ENCODE measurements around the gene CD300A.

CD300A gene

DNA sequence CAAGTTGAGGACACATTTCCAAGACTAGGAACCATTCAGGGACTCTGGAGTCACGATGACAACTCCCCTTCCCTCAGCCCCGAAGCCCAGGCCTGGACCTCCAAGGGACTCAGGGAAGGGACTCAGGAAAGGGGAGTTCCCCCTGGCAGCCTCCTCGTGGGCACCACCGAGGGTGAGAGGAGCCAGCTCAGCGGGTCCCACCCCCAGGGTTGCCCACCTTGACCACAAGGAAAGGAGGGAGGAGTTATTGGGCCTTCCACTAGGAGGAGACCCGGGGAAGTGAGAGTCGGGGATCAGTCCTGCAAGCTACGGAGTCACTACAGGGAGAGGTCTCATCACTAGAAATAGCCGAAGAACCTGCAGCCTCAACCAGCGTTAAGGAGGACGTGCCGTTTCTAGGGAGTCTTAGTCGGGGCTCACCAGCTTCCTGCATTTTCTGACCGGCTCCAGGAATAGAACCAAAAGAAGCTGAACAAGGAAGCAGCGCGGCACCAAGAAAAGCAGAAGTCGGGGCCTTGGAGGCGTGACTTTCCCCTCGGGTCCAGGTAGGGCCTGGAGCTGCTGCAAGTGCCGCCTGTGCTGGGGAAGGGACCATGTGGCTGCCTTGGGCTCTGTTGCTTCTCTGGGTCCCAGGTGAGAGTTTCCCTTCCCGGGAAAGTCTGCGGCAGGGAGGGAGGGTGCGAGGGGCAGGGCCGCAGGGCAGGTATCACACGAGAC is at the start of gene CD300A:
Gene CD300A (plus strand): TSS at position 524 of the 717 bp plus-strand sequence. CDS start 70 bp downstream, at position 594.
- H3K4me3 Mint-ChIP-seq, result no peak within 1 kb of the TSS
- H3K4me1 Mint-ChIP-seq, result peaks cover 39% of the 10 kb centered on the region
- peaks cover 3% of the 10 kb centered on the region for H3K36me3 Mint-ChIP-seq
- H3K27me3 Mint-ChIP-seq, result no peaks in the 10 kb centered on the region
- peak within 1 kb of the TSS; percentile 10 for H3K27ac Mint-ChIP-seq
- no peaks in the 10 kb centered on the region for H3K9me3 Mint-ChIP-seq

DNA sequence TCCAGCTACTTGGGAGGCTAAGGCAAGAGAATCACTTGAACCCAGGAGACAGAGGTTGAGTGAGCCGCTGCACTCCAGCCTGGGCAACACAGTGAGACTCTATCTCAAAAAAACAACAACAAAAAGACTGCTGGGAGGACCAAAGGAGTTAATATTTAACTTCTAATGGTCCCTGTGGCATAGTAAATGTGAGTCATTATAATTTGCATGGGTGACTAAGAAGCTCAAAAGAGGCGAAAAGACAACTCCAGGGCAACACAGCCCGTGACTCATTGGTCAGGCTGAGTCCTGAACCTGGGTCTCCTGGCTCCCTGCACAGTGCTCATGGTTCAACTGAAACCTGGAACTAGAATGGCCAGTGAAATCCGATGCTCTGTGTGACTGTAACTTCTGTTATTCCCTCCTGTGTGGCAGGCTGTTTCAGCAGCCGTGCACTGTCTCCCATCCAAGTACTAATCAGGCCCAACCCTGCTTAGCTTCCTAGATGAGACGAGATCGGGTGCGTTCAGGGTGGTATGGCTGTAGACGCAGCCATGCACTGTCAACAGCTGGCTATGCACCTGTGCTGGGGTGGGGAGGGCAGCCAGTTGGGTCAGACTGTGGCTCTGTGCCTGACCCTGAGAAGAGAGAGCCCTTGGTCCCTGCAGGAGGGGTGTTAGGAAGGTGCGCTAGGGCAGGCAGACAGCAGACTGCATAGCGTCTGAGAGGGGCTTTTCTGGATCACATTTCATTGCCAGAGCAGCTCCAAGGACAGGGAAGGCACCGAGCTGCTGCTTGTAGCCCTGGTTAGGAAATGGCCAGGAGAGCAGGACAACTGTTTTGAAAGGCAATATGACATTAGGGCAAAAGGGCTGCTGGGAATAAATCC is 49.0 kb upstream of the CD300A start:
- Mint-ChIP-seq H3K27ac (no peak overlapping the region), H3K4me3 (no peak overlapping the region)

DNA sequence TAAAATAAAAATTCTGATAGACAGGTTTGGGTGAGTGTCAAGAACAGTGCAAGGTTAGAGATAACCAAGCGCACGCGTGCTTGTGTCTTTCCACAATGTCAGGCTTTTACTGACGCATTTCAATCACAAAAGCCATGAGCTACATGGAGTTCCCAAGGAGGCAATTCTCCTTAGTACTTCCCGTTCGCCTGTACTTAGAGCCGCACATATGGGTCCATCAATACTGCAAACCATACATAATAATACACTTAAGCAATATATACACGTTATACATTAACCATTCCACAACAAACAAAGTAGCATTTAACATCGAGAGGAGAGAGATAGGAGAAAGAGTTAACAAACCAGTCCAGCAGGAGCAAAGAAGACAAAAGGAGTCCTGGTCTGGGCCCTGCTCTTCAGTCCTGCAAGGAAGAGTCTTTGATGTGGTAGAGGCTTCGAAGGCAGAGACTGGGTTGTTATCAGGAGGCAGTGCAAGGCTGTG is 46.5 kb upstream of the CD300A start:
- Mint-ChIP-seq H3K9me3 (no peaks in the 10 kb centered on the region), H3K4me1 (no peaks in the 10 kb centered on the region), H3K27me3 (peaks cover 3% of the 10 kb centered on the region), H3K4me3 (no peak overlapping the region), H3K36me3 (no peaks in the 10 kb centered on the region), H3K27ac (no peak overlapping the region)

More for the DNA sequence above, 49.0 kb upstream of the CD300A start:
- Mint-ChIP-seq H3K4me1 (no peaks in the 10 kb centered on the region), H3K9me3 (no peaks in the 10 kb centered on the region), H3K27me3 (peaks cover 3% of the 10 kb centered on the region), H3K36me3 (no peaks in the 10 kb centered on the region)

DNA sequence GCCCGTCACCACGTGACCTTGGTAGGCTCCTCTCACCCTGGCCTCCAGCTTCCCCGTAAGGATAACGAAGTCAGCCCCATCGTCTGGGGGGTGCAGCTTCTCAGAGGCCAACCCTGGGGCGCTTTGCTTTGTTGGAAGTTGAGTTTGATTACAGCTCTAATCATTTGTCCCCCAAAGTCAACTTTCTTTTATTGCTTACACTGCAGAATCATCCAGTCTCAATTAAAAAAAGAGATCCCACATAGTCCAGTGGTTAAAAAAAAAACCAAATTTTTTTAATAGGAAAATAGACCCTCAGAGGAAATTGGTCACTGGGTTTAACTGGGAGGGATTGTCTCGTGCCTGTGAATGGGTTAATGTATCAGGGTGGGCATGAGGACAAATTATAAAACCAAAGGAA is 42.3 kb upstream of the CD300A start:
- H3K27me3 Mint-ChIP-seq, result peaks cover 4% of the 10 kb centered on the region
- no peaks in the 10 kb centered on the region for H3K36me3 Mint-ChIP-seq
- H3K4me1 Mint-ChIP-seq, result no peaks in the 10 kb centered on the region
- no peak overlapping the region for H3K27ac Mint-ChIP-seq
- H3K9me3 Mint-ChIP-seq, result no peaks in the 10 kb centered on the region
- H3K4me3 Mint-ChIP-seq, result no peak overlapping the region

DNA sequence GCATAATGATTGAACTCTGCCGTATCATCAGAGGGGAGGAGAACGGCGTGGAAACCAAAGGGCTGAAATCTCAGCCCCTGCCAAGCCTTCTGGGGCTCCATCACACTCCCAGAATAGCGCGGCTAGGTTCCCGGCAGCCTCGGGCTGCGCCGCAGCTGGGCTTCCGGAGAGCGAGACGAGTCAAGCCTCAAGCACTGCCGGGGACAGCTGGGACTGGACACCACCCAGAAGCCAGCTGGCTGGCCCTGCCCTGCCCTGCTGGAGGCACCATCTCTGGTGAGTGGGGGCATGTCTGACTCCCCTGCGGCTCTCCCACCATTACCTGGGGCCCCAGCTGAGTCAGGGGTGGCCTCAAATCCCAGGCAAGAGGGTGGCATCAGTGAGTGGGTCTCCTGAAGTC is 41.8 kb upstream of the CD300A start:
- Mint-ChIP-seq H3K4me3 (no peak overlapping the region), H3K27ac (no peak overlapping the region), H3K9me3 (no peaks in the 10 kb centered on the region), H3K27me3 (peaks cover 6% of the 10 kb centered on the region), H3K36me3 (no peaks in the 10 kb centered on the region), H3K4me1 (no peaks in the 10 kb centered on the region)

DNA sequence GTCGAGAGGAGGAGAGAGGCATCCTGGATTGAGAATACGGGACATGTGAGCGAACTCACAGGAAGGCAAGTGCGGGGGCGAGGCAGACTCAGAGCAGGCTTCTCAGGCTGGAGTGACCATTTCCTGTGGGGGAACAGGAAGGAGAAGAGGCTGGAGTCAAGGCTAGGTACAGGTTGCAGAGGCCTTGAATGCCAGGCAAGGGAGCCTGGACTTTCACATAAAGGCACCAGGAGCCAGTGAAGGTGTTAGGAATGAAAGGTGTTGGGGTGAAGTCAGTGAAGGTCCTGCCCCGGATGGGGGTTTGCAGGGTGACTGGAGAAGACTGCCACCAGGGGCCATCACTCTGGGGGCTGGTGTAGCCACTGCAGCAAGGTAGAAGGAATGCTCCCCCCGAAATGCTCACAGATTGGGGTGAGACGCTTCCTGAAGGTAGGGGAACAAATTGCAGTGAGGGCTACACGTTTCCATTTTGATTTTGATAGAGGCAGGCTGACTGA is 39.8 kb upstream of the CD300A start:
- Mint-ChIP-seq H3K27ac (no peak overlapping the region), H3K9me3 (no peaks in the 10 kb centered on the region), H3K27me3 (peaks cover 13% of the 10 kb centered on the region), H3K4me3 (no peak overlapping the region), H3K4me1 (no peaks in the 10 kb centered on the region), H3K36me3 (no peaks in the 10 kb centered on the region)

DNA sequence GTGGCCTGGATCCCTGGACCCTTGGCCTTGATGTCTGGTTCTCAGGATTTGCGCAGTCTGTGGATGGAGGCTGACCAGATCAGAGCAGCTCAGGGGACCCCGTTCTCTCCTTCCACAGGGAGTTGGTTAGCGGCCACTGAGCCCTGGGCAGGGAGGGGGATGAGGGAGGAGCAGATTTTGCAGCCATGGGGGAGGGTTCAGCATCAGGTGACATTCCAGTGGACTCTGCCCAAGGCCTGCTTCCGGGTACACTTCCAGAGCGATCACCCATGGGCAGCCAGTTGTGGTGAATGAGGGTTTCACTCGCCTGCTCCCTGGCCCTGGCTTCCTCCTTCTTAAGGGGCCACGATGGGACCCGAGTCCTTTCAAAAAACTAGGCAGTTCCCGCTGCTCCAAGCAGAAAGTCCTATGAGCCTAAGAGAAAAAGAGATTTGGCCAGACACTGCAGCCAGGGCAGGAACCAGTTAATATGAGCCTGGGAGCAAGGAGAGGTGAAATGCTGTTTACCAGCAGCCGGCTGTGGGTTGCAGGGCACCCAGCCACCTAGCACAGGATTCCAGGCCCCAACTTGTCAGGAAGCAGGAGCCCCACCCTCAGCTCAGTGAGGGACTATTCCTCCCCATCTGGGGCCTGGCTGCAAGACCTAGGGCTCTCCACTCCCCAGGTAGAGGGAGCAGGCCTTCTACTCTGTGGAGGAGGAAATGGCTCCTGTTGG is 39.2 kb upstream of the CD300A start:
- H3K9me3 Mint-ChIP-seq, result no peaks in the 10 kb centered on the region
- peaks cover 13% of the 10 kb centered on the region for H3K27me3 Mint-ChIP-seq
- H3K4me1 Mint-ChIP-seq, result no peaks in the 10 kb centered on the region
- no peaks in the 10 kb centered on the region for H3K36me3 Mint-ChIP-seq
- H3K27ac Mint-ChIP-seq, result no peak overlapping the region
- no peak overlapping the region for H3K4me3 Mint-ChIP-seq

DNA sequence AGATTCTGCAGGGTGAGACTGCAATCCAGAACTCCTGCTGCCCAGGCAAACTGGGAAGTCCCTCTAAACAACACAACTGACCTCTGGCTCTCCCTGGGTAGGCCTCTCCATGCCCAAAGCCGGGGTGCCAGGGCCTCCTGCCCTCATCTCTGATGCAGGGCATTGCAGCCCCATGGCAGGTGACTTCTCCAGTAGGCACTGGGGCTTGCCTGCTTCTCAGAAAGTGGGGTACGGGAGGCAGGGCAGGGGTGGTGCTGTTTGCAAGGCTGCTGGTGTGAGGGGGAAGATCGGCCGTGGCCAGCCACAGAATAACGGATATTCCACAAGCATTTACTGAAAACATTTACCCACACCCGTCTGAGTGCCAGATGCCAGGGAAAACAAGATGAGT is 38.7 kb upstream of the CD300A start:
- Mint-ChIP-seq H3K27ac (no peak overlapping the region), H3K4me3 (no peak overlapping the region), H3K27me3 (peaks cover 13% of the 10 kb centered on the region), H3K4me1 (no peaks in the 10 kb centered on the region), H3K36me3 (no peaks in the 10 kb centered on the region), H3K9me3 (no peaks in the 10 kb centered on the region)

DNA sequence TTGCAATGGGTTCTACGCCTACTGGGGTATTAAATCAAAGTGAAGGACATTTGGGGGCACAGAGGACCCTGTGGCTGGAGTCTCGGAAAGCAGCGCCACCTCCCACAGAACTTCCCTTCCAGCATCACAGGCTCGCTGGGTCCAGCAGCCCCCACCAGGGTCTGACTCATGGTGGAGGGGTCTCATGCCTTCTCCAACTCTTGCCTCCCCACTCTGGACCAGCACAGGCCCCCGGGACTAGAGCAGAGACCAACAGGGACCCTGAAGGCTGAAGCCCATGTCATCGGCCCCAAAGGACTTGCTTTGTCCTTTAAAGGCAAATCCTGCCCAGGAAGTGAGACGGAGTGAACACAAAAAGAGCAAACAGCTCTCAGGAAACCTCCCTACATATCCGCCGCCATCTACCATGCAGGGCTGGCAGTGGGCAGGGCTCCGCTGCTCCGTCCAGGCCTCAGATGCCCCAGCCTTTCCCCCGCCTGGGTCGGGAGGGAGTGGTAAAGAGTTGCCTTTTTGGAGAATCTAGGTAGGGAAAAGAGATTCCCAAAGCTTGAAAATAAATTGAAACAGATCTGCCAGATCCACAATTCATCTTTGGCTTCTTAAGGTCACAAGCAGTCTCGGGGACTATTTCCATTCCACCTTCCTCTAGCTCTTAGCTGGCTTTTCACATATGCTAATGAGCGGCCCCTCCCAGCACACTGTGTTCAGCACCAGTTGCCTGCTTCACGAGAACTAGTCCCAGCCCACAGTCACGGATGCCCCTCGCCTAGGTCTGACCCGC is 36.6 kb upstream of the CD300A start:
- Mint-ChIP-seq H3K9me3 (no peaks in the 10 kb centered on the region), H3K27ac (no peak overlapping the region), H3K27me3 (peaks cover 22% of the 10 kb centered on the region), H3K4me3 (no peak overlapping the region), H3K36me3 (no peaks in the 10 kb centered on the region), H3K4me1 (no peaks in the 10 kb centered on the region)

DNA sequence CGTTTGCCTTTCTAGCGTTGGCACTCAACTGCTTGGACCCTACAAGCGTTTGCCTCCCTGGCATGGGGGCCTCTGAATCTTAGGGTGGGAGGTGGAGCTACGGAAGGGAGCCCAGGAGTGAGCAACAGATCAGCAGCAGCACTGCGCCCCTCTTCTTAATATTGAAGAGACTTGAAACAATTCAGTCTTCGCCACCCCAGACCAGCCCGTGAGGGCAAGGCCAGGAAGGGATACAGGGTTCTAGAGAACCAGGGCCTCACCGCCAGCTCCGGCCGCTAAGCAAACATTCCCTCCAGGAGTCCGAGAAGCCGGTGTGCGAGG is 36.1 kb upstream of the CD300A start:
- no peaks in the 10 kb centered on the region for H3K4me1 Mint-ChIP-seq
- no peaks in the 10 kb centered on the region for H3K36me3 Mint-ChIP-seq
- no peaks in the 10 kb centered on the region for H3K9me3 Mint-ChIP-seq
- peak overlapping the region; percentile 26 for H3K4me3 Mint-ChIP-seq
- H3K27me3 Mint-ChIP-seq, result peaks cover 22% of the 10 kb centered on the region
- H3K27ac Mint-ChIP-seq, result no peak overlapping the region

DNA sequence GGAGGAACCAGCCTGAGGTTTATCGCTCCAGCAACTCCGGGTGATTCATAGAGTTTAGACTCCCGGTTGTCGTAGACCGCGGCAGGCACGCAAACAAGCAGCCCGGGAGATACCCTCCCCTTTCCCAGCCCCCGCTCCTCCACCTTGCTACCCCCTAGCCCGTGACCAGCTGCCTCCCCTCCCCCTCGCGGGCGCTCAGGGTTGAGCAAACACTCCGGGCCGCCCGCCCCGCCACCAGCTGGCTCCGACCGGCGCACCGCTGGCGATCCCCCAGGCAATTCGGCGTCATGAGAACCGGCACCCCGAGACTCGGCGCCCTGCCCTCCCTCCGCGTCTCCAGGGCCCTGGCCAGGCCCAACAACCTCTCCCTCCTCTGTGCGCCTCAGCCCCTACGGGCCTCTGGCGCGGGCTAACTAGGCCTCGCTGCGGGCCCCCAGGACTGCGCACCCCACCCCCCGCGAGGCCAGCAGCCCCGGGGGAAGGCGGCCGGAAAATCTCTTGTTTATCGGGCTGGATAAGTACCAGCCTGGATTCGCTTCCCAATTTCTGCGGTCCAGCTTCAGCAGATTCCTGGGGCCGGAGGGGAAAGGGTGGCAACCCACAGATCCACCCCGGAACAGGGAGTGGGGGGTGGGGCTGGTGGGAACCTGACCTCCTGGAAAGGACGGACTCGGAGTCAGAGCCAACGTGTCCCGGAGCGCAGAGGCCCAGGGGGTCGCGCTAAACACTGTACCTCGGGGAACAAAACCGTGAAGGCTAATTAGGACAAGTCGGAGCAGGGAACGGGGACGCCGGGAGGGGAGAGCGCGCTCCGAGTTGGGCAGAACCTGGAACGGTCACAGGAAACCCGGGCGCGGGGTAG is 35.5 kb upstream of the CD300A start:
- Mint-ChIP-seq H3K27me3 (peaks cover 21% of the 10 kb centered on the region), H3K9me3 (no peaks in the 10 kb centered on the region), H3K4me3 (peak overlapping the region; percentile 71), H3K27ac (no peak overlapping the region), H3K4me1 (no peaks in the 10 kb centered on the region), H3K36me3 (no peaks in the 10 kb centered on the region)

DNA sequence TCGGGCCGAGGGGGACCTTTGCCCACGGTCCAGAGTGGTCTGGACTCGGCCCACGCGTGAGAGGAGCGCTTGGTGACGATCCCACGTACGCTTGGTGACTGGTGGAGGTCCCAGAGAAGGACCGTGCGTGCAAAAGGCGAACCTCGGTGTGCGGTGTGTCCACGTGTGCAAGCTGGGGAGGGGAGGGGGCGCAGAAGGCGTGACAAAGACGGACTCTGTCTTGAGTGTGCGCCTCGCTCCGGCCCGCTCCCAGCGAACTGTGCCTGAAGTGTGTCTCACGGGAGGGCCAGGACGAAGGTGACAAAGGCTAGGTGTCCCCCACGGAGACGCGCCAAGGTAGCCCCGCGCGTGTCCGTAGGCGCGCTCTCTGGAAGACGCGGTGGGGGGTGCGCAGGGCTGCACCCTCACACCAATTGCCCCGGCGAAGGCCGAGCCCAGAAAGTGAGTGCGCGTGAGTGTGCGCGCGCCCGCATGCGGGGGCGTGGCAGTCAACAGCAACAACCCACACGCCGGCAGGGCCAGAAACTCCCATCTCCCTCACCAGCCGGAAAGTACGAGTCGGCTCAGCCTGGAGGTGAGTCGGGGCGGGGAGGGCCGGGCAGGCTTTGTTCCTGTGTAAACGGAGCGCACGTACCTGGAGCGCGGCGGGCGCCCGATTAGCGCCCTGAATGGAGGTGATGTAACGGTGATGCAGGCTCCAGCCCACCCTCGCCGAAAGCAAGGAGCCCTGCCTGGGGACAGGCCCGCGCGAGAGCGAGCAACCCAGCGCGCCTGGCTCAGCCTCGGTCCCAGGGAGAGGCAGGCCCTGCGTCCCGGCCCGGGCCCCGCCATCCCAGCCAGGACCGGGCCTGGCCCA is 34.6 kb upstream of the CD300A start, which contains the start of gene GPRC5C:
Gene GPRC5C (plus strand): TSS at position 521 of the 856 bp plus-strand sequence. CDS start 7,689 bp downstream, outside the sequence.
- H3K27me3 Mint-ChIP-seq, result peaks cover 24% of the 10 kb centered on the region
- no peaks in the 10 kb centered on the region for H3K36me3 Mint-ChIP-seq
- H3K4me3 Mint-ChIP-seq, result peak within 1 kb of the TSS; percentile 71
- no peak within 1 kb of the TSS for H3K27ac Mint-ChIP-seq
- no peaks in the 10 kb centered on the region for H3K9me3 Mint-ChIP-seq
- no peaks in the 10 kb centered on the region for H3K4me1 Mint-ChIP-seq

DNA sequence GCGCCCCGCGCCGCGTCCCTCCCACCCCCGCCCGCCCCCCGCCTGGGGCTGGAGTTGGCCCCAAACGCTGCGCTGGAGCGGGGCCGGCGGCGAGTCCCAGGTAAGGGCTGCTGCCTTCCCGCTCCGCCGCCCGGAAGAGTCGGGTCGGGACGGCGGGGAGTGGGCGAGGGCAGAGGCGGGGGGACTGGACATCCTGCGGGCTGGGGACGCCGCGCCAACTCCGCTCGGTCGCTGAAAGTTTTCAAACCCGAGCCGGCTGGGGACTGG is 34.1 kb upstream of the CD300A start:
- Mint-ChIP-seq H3K4me3 (no peak overlapping the region), H3K4me1 (no peaks in the 10 kb centered on the region), H3K36me3 (no peaks in the 10 kb centered on the region), H3K27ac (no peak overlapping the region), H3K9me3 (no peaks in the 10 kb centered on the region), H3K27me3 (peaks cover 24% of the 10 kb centered on the region)

All from activated naive CD4-positive, alpha-beta T cell treated with anti-CD3 and anti-CD28 coated beads, Interleukin-2, amount 50 U/mL, for 24 hours (primary cell).